GM12891 (cell line): ENCODE data around the gene HYLS1.

Source experiments
- DNase-seq: peaks from one replicate; pipeline ENCODE4 v3.0.0; 2011; ENCODE audit warnings: low spot score; ENCODE audit not compliant: insufficient read length
- FAIRE-seq: peaks from 2 replicates; lab custom pipeline; 2011; peaks lifted over from hg19 to GRCh38; lab: Jason Lieb, UNC
- PAX5 ChIP-seq: IDR thresholded peaks from 2 replicates; pipeline ENCODE4 v1.6.1; 2011; ENCODE audit warnings: low read length, moderate library complexity, mild to moderate bottlenecking; ENCODE audit not compliant: insufficient read depth, severe bottlenecking
- POLR2A ChIP-seq: IDR thresholded peaks from 2 replicates; pipeline ENCODE4 v1.6.1; 2011; ENCODE audit warnings: low read depth, low read length, control low read depth
- POLR2AphosphoS5 ChIP-seq: IDR thresholded peaks from 2 replicates; pipeline ENCODE4 v1.6.1; 2011; ENCODE audit warnings: low read depth, low read length, control low read depth
- POU2F2 ChIP-seq: IDR thresholded peaks from 2 replicates; pipeline ENCODE4 v1.6.1; 2011; ENCODE audit warnings: low read depth, mild to moderate bottlenecking, control low read depth, low read length, moderate library complexity
- SPI1 ChIP-seq: IDR thresholded peaks from 2 replicates; pipeline ENCODE4 v1.6.1; 2011; ENCODE audit warnings: low read depth, low read length, control low read depth
- TAF1 ChIP-seq: IDR thresholded peaks from 2 replicates; pipeline ENCODE4 v1.6.1; 2011; ENCODE audit warnings: low read depth, low read length, control low read depth

HYLS1 gene

DNA sequence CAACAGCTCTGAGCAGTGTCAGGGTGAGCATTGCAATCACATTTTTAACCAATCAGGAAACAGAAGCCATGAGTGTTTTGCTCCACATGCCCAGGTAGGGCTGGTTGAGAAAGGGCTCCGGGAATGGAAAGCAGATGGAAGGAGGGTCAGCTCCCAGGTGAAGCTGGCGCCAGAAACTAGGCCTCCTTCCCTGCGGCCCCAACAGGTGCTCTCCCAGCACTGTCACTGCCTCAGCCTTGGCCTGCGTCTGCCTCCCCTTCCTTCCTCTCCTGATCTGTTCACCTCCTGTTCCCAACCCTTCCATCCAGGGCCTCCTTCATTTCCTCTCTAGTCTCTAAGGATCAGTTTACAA, 53.8 kb downstream of the HYLS1 start:
- DNase-seq (no peak), FAIRE-seq (no peak)
- TF ChIP-seq PAX5, result no peak
- TF ChIP-seq POLR2AphosphoS5, result no peak
- TF ChIP-seq TAF1, result no peak
- no peak for TF ChIP-seq SPI1
- no peak for TF ChIP-seq POLR2A
- no peak for TF ChIP-seq POU2F2

DNA sequence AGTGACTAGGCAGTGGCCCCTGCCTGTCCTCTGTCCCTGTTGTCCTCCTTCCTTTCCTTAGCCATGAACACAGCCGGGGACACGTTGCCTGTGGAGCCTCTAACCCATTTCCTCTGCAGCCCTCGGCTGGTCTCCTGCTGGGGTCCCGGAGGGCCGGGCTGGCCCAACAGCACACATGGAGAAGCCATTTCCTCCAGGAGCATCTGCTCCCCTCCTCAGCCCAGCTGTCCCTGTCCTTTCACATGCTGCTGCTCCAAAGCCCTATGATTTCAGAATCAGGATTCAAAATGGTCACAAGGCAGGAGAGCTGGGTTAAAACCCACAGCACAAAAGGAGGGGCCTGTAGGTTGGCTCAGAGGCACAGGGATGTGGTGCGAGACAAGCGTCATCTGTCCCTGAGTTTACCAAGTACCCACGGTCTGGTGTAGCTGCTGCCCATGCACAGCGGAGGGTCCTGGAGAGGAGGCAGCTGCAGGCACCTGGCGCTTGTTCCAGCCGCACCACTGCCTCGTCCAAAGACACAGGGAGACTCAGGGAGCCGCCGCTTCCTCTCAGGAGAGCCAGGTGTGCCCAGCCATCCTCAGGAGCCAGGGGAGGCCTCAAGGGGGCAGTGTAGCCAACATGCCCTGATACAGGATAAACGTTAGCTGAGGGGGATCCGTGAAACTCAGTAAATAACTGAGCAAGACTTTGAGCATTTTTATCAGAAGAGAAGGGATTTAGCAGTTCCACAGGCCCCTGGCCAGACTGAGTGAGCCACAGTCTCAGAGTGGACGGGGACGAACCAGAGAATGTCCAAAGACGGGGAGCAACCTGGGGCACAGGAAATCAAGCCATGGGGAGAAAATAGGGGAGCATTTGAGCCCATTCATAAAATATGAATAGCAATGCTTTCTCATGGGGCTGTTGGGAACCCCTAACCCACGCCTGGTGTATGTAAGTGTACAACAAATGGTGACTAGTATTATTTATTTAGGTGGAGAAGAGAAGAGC, 54.4 kb downstream of the HYLS1 start:
- FAIRE-seq, result peak; percentile 70
- peak; percentile 65 for DNase-seq
- TF ChIP-seq PAX5 (no peak), SPI1 (no peak), POU2F2 (no peak), POLR2AphosphoS5 (no peak), POLR2A (no peak), TAF1 (no peak)

DNA sequence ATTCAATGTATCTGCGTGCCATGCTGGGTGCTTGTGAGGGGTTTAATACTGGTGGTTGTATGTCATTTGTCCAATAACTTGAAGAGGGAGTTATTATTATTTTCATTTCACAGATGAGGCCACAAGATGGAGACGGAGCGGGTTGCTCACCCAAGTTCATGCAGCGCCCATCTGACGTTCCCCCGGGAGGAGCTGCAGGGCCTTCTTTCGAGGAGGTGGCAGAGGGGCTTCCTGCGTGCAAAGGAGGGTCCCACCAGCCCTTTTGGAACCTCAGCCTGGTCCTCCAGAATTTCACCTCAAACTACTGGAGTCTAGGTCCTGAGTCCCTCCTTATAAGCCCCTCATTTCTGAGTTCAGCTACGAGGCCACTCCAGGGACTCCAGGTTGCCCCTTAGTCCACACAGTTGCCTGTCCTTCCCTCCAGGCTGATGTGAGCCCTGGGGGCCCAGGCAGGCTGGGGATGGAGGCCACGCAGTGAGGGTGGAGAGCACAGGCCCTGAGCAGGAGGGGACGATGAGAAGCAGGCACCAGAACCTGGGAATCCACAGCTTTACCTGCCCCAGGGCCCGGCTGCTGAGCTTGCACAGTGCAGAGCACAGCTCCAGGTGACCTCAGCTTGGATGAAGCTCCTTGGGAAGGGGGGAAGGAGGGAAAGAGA, 55.4 kb downstream of the HYLS1 start:
- FAIRE-seq (no peak), DNase-seq (no peak)
- TF ChIP-seq TAF1, result no peak
- TF ChIP-seq POLR2A, result no peak
- no peak for TF ChIP-seq PAX5
- TF ChIP-seq POLR2AphosphoS5, result no peak
- TF ChIP-seq POU2F2, result no peak
- no peak for TF ChIP-seq SPI1

DNA sequence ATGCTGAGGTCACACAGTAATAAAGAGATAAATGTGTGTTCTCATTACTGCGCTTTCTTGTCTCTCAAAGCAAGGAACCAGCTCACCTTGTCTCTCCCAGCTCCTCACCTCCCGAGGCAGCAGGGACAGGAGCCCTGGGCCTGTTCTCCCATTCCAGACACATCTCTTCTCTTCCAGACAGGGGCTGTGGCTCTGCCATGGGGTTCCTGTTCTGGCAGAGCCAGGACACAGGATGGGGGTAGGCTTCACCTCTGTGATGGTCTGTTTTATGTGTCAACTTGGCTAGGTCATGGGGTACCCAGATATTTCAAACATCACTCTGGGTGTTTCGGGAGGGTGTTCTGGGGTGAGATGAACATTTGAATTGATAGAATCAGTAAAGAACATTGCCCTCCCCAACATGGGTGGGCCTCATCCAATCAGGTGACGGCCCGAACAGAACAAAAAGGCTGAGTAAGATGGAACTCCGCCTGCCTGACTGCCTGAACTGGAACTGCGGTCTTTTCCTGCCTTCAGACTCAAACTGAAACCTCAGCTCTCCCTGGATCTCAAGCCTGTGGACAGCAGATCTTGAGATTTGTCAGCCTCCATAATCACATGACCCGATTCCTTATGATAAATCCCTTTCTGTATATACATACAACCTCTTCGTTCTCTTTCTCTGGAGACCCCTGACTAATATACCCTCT, 56.3 kb downstream of the HYLS1 start:
- no peak for FAIRE-seq
- TF ChIP-seq POU2F2, result no peak
- TF ChIP-seq POLR2A, result no peak
- TF ChIP-seq PAX5, result no peak
- no peak for TF ChIP-seq SPI1
- no peak for TF ChIP-seq TAF1
- TF ChIP-seq POLR2AphosphoS5, result no peak
- no peak for DNase-seq

DNA sequence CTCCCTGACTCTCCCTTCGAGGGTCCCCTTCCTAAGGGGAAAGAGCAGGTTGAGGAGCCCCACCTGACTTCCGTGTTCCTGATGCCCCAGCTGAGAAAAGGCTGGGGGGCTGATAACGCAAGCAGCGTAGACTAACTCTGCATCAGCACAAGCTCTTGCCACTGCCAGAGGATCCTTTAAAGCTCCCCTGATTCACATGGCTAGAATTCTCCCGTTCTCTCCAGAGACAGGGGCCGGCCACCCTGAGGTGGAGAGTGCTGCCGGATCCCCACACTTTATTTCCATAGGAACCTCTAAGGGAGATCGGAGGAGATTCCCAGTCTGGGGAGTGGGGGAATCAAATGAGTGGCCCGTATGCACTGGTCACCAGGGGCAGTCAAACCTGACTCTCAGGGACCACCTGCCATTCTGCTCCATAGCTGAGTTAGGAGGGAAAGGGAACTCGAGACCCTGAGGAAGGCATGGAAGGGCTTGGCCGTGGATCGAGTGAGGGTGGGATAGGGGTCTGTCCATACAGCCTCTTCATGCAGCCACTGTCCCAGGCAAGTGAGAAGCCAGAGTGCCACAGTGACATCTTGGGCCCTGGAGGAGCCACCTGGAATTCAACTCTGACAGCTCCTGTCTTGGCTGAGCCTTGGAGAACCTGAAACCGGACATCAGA, 57.0 kb downstream of the HYLS1 start:
- TF ChIP-seq SPI1, result no peak
- no peak for TF ChIP-seq POU2F2
- TF ChIP-seq TAF1, result no peak
- TF ChIP-seq POLR2A, result no peak
- TF ChIP-seq POLR2AphosphoS5, result no peak
- TF ChIP-seq PAX5, result no peak
- DNase-seq (no peak), FAIRE-seq (no peak)

DNA sequence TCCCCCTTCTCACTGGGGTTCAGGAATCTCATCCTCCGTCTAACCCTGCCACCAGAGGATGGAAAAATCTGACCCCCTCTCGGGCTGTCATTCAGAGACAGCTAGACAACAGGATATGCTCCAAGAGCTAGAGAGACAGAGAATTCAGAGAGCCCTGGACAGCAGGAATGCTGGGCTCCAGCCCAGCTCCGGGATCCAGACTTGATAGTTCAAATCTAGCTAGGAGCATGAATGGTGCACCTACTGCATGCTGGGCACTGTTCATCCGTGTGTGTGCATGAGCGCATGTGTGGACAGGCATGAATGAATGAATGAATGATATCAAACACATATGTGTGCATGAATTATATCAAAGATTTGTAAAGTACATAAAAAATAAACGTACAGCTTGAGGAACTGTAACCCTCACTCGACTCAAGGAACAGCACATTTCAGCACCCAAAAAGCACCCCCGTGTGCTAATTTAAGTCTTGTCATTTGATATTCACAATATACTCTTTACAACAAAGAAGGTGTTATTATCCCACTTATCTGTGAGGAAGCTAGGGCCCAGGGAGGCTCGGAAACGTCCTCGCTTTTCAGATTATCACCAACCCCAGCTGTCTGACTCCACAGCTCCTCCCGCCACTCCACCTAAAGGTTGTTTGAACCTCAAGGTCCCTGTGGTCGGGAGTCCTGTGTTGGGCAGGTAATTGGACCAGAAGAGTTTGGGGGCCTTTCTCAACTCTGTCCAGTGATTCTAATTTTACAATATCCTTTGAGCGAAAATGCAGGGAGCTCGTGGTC, 57.7 kb downstream of the HYLS1 start:
- FAIRE-seq (no peak), DNase-seq (no peak)
- TF ChIP-seq POLR2A, result no peak
- TF ChIP-seq POLR2AphosphoS5, result no peak
- TF ChIP-seq POU2F2, result no peak
- no peak for TF ChIP-seq SPI1

DNA sequence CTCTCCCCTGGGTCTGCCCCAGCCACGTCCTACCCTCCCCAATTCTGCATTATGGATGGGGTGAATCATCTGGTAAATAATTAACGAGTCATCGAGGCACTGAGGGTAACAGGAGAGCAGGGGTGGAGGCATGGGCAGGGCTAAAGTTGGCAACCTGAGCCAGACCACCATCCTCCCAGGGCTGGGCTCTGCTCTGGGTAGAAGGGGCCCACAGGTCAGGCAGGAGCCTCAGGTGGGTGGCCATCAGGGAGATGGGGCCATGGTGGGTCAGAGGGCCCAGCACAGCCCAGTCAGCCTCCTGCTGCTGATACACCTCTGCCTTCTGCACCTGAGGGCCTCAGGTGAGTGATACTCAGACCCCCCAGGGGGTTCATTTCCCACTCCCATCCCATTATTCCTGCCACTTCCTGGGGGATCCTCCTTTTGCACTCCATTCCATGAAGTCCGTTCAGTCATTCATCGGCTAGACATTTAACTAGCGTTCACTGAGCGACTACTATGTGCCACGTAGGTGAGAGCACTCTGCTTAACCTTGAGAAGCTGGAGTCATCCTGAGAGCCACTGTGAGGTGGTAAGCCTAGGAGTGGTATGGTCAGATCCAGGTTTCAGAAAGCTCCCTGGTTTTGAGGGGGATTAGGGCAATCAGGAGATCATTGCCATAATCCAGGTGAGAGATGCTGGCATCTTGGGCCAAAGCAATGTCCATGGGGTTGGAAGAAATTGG, 58.5 kb downstream of the HYLS1 start, which contains the start of gene VSIG10L2:
Gene VSIG10L2, plus strand, starts transcription at position 248 of the 724 bp plus-strand sequence. Its CDS starts 12 bp downstream, at position 260.
- TF ChIP-seq PAX5 (no peak), POLR2AphosphoS5 (no peak), POLR2A (no peak), SPI1 (no peak), TAF1 (no peak), POU2F2 (no peak)
- FAIRE-seq, result no peak

DNA sequence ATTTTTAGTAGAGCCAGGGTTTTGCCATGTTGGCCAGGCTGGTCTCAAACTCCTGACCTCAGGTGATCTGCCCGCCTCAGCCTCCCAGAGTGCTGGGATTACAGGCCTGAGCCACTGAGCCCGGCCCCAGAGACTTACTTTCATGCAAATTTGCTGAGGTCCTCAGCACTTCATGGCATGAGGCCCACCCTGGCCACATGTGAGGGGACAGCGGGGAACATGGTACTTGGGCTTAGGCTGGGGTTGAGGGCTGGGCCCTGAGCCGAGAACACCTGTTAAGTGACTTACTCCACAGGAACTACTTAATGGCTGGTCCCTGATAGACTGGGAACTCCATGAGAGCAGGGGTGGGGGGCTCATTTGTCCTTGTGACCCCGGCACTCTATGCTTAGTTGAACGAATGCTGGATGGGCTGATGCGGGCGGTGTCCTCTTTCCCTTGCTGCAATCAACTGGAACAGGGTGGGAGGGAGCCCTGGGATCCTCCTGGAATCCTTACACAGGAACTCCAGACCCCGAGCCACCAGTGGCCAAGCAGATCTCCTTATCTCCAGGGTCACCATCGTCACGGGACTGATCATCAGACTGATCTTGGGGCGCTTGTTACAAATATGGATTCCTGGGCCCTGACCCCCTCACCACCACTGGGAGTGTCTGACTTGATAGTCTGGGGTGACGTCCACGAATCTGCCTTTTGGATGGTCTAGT, 59.4 kb downstream of the HYLS1 start:
- DNase-seq (no peak), FAIRE-seq (no peak)

More for the DNA sequence above, 58.5 kb downstream of the HYLS1 start, which contains the start of gene VSIG10L2:
- no peak for DNase-seq

More for the DNA sequence above, 59.4 kb downstream of the HYLS1 start:
- TF ChIP-seq PAX5 (no peak), POLR2AphosphoS5 (no peak), POLR2A (no peak), TAF1 (no peak), POU2F2 (no peak), SPI1 (no peak)
